SU-DHL-6 (cell line): ENCODE results near the gene AOAH.

ENCODE experiments used
- H2AFZ ChIP-seq: fragments of 200-600 bp; sonication (generic); 2 replicates; pipeline ENCODE4 v1.6.1; 2014; ENCODE audit warnings: low read depth, mild to moderate bottlenecking, moderate library complexity, mixed read lengths, antibody characterized with exemption, low read length; ENCODE audit not compliant: severe bottlenecking
- H3F3A ChIP-seq: fragments of 200-600 bp; shearing (Covaris generic); 2 replicates; pipeline ENCODE4 v1.6.0; 2016; ENCODE audit warnings: antibody characterized with exemption, mild to moderate bottlenecking; ENCODE audit not compliant: insufficient read depth
- H3K27ac ChIP-seq: fragments of 200-600 bp; sonication (generic); 2 replicates; pipeline ENCODE4 v1.5.1; 2016; ENCODE audit warnings: low read depth, mild to moderate bottlenecking, low read length, moderate library complexity, mixed read lengths
- H3K27me3 ChIP-seq: fragments of 200-600 bp; sonication (generic), shearing (Covaris generic); 2 replicates; pipeline ENCODE4 v1.6.0; 2014; ENCODE audit warnings: mild to moderate bottlenecking, low read length
- H3K36me3 ChIP-seq: fragments of 200-600 bp; sonication (generic); 2 replicates; pipeline ENCODE4 v1.6.1; 2014; ENCODE audit warnings: mild to moderate bottlenecking, low read length, mixed read lengths
- H3K4me2 ChIP-seq: fragments of 300-600, 200-600 bp; shearing (Covaris generic), sonication (generic); 2 replicates; pipeline ENCODE4 v1.6.0; 2014; ENCODE audit warnings: low read length, low read depth, mild to moderate bottlenecking; ENCODE audit not compliant: poor library complexity, severe bottlenecking
- H3K4me3 ChIP-seq: fragments of 200-600 bp; sonication (generic); 2 replicates; pipeline ENCODE4 v1.5.1; 2014; ENCODE audit warnings: antibody characterized with exemption, low read length, mild to moderate bottlenecking, mixed read lengths; ENCODE audit not compliant: insufficient read depth, poor library complexity, severe bottlenecking
- H3K79me2 ChIP-seq: fragments of 200-600 bp; sonication (generic); 2 replicates; pipeline ENCODE4 v1.6.1; 2014; ENCODE audit warnings: mild to moderate bottlenecking, low read length, moderate library complexity; ENCODE audit not compliant: insufficient read depth
- H3K9ac ChIP-seq: fragments of 200-600 bp; sonication (generic); 2 replicates; pipeline ENCODE4 v1.7.0; 2014; ENCODE audit warnings: mild to moderate bottlenecking, low read length
- H3K9me2 ChIP-seq: fragments of 200-600 bp; sonication (generic); replicated peaks from 2 replicates; pipeline ENCODE4 v1.6.1; 2014; ENCODE audit warnings: low read length; ENCODE audit not compliant: insufficient read depth
- H3K9me3 ChIP-seq: fragments of 200-600 bp; sonication (generic); 2 replicates; pipeline ENCODE4 v1.6.1; 2014; ENCODE audit warnings: low read length, mixed read lengths; ENCODE audit not compliant: insufficient read depth
- H4K20me1 ChIP-seq: fragments of 200-600 bp; sonication (generic); 2 replicates; pipeline ENCODE4 v1.6.1; 2014; ENCODE audit warnings: low read depth, mild to moderate bottlenecking, antibody characterized with exemption, low read length, moderate library complexity, mixed read lengths
- CTCF ChIP-seq: fragments of 200-600 bp; sonication (generic); IDR thresholded peaks from one replicate; pipeline ENCODE4 v1.5.1; 2017; ENCODE audit warnings: antibody characterized with exemption, mild to moderate bottlenecking, low read length, moderate library complexity; ENCODE audit not compliant: insufficient read depth, poor library complexity, severe bottlenecking
- EZH2phosphoT487 ChIP-seq: fragments of 200-600 bp; sonication (generic), shearing (Covaris generic); conservative IDR thresholded peaks from 2 replicates; pipeline ENCODE4 v1.6.1; 2018; ENCODE audit warnings: mild to moderate bottlenecking, antibody characterized with exemption, low read length, moderate library complexity, mixed read lengths

The AOAH gene

GRCh38 chr7:36562121-36562520 lies 162.2 kb downstream of the AOAH start:
- H3K9me3 ChIP-seq = no peaks in the 10 kb centered on the region

GRCh38 chr7:36549029-36549428 lies 175.3 kb downstream of the AOAH start:
- no peak for TF ChIP-seq CTCF
- no peak for TF ChIP-seq EZH2phosphoT487
- Histone ChIP-seq H3K79me2 (no peaks in the 10 kb centered on the region), H2AFZ (no peak overlapping the region), H3F3A (no peaks in the 10 kb centered on the region), H3K9me3 (no peaks in the 10 kb centered on the region), H3K36me3 (no peaks in the 10 kb centered on the region), H3K9me2 (no peaks in the 10 kb centered on the region), H3K4me3 (no peak overlapping the region), H3K9ac (no peak overlapping the region), H3K4me2 (no peak overlapping the region), H4K20me1 (no peaks in the 10 kb centered on the region), H3K27me3 (no peaks in the 10 kb centered on the region), H3K27ac (no peak overlapping the region)

More at GRCh38 chr7:36562121-36562520, 162.2 kb downstream of the AOAH start:
- Histone ChIP-seq H3K4me2 (no peak overlapping the region), H4K20me1 (no peaks in the 10 kb centered on the region), H3K9me2 (no peaks in the 10 kb centered on the region), H3K4me3 (no peak overlapping the region), H3K27ac (no peak overlapping the region), H3F3A (no peaks in the 10 kb centered on the region), H3K36me3 (no peaks in the 10 kb centered on the region), H3K79me2 (no peaks in the 10 kb centered on the region), H2AFZ (no peak overlapping the region), H3K9ac (no peak overlapping the region), H3K27me3 (no peaks in the 10 kb centered on the region)
- no peak for TF ChIP-seq EZH2phosphoT487
- TF ChIP-seq CTCF = no peak

- Histone ChIP-seq H3K27ac (no peak overlapping the region), H3K9me2 (no peaks in the 10 kb centered on the region), H2AFZ (no peak overlapping the region), H3K9me3 (no peaks in the 10 kb centered on the region), H3F3A (no peaks in the 10 kb centered on the region), H3K27me3 (no peaks in the 10 kb centered on the region), H3K79me2 (no peaks in the 10 kb centered on the region), H3K36me3 (no peaks in the 10 kb centered on the region), H3K4me3 (no peak overlapping the region), H4K20me1 (no peaks in the 10 kb centered on the region), H3K4me2 (no peak overlapping the region), H3K9ac (no peak overlapping the region)
- TF ChIP-seq EZH2phosphoT487 = no peak
- no peak for TF ChIP-seq CTCF
Observed at GRCh38 chr7:36547416-36547815, 176.9 kb downstream of the AOAH start.

GRCh38 chr7:36546331-36546730 lies 178.0 kb downstream of the AOAH start:
- H2AFZ ChIP-seq = no peak overlapping the region
- no peak overlapping the region for H3K4me2 ChIP-seq
- no peaks in the 10 kb centered on the region for H3K9me3 ChIP-seq
- H3K27ac ChIP-seq = no peak overlapping the region
- H3K4me3 ChIP-seq = no peak overlapping the region
- H3K9ac ChIP-seq = no peak overlapping the region
- H3K36me3 ChIP-seq = no peaks in the 10 kb centered on the region
- no peaks in the 10 kb centered on the region for H4K20me1 ChIP-seq
- no peaks in the 10 kb centered on the region for H3K79me2 ChIP-seq
- no peaks in the 10 kb centered on the region for H3K9me2 ChIP-seq
- H3K27me3 ChIP-seq = no peaks in the 10 kb centered on the region
- no peaks in the 10 kb centered on the region for H3F3A ChIP-seq
- TF ChIP-seq EZH2phosphoT487 (no peak), CTCF (no peak)
